GM19351 (cell line): Measurements from ENCODE around the gene MINDY4.
A peak's percentile ranks its signal among the peaks of the same experiment; 100 is the strongest.
"Not testable (repeated sequence)": the region's sequence is repeated elsewhere in the genome, so short reads cannot be mapped to it uniquely, and the experiment has no call there.

ENCODE experiments used
- ATAC-seq: cut with Tn5 transposase; IDR thresholded peaks from one replicate; pipeline ENCODE4 v1.9.1; 2021; ENCODE audit warnings: mild to moderate bottlenecking, moderate library complexity; ENCODE audit not compliant: unreplicated experiment

MINDY4 gene

DNA sequence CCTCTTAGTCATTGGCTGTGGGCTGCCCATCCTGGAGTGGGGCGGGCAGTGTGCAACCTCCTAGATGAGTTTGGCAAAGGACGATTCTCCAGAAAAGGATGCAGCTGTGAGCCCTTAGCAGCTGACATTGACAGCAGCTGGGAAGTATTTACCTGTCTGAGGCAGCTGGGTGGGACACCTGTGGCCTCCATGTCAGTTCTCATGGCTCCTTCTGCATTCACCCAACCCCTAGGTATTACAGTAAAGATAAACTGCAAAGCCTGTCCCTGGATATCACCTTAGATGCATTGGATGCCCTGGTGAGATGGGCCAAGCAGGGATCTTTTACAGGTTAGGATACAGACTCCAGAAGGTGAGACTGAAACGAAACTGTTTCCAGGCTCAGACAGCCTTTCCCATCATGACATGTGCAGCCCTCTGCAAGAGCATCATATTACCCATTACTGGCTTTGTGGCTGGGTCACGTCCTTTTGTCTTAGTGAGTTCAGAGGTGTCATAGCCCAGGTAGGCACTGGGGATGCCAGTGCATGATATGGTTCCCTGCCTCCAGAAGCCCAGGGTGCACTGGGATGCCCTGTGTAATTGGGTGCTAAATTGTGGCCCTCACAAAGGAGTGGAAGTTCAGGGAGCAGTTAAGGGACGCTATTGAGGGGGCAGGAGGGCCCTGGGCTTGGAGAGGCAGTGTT, 28.9 kb downstream of the MINDY4 start:
- no peak for ATAC-seq

DNA sequence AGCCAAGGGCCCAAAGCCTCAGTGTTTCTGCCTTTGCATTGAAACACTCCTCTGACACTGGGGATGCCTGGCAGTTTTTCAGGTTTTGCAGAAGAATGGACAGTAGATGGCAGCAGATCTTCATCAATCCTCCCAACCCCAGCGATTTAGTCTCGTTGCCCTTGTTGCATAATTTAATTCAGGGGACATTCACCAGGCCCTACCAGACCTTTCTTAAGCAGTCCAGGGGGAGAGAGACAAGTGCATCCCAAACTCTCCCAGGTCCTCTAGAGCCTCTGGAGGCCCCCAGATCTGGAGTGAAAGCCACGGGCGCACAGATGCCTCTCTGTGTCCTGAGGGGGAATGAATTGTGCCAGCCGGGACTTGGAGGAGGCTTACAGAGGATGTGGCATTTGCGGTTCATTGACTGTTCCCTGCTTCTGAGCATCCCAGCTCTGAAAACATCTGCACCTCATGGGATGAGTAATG, 29.6 kb downstream of the MINDY4 start:
- peak; percentile 33 for ATAC-seq

DNA sequence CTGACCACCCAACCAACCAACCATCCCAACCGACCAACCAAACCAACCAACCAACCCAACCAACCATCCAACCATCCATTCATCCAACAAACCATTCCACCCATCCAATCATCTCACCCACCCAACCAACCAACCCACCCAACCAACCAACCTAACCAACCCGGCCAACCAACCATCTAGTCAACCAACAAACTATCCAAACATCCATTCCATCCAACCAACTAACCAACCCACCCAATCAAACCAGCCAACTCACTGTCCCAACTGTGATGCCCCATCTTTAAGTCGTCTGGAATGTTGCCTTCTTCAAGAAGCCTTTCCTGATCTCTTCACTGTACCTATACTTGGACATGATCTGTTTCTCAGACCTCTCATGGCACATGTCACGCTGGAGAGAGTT, 31.6 kb downstream of the MINDY4 start:
- no peak for ATAC-seq

DNA sequence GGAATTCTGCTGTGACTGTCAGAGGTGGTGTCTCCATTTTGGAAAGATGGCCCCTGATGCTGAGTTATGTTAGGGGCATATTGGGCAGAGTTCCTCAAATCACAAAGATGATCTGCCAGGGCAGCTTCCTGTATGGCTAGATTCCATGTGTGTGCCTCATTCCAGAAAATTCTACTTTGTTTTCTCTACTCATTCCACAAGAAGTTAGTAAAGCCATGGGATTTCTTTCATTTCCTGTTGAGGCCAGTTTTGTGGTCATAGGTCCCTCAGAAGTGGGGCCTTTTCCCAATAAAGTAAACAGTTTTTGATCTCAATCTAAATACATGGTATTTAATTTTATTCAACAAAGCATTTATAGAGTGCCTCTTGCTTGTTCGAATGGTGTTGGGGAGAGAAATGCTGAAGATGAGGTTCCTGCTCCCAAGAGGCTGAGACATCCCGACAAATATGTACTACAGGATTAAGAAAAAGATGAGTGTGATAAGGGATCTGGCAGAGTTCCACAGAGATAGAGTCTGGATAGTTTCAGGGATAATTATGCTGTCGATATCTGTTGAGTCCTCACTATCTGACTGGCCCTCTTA, 33.0 kb downstream of the MINDY4 start:
- ATAC-seq: no peak

DNA sequence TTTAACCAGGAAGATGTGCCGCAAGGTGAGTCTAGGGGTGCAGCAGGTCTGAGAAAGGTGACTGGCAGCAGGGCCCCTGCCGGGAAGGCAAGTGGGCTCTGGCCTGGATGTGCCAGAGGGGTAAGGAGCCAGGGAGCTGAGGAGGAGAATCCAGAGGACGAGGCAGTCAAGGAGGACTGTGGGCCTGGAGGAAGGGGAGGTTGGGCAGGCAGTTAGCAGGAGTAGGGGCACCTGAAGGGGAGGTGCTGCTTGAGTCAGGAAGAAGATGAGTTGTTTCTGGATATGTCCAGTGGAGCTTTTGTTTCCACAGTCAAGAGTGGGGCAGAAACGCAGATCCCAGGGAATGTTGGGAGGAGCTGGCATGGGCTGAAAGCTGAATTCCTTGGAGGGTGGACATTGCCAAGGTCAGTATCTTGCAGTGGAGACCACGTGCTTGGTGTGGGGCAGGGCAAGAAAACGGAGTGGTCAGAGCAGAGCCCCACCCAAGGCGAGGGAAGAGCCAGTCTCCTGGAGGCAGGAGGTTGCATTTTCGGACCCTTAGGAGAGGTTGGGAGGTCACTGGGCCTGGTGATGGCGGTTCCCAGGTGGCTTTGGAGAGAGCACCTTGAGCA, 34.0 kb downstream of the MINDY4 start:
- no peak for ATAC-seq

DNA sequence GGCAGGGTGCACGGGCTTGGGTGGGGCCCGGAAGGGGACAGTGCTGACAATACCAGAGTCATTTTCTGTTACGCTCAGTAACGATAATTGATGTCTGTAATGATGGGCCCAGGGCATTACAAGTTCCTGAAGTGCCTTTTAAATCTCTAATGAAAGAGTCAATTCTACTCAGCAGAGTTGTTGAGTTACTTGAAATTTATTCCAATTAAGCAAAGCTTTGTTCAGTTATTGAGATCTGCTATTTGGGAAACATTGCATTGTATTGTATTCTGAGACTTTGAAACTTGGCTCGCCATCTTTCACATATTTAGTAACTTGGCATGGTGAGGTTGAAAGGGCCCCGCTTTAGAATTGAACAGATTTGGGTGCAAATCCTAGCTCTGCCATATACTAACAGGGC, 34.7 kb downstream of the MINDY4 start:
- ATAC-seq: no peak

DNA sequence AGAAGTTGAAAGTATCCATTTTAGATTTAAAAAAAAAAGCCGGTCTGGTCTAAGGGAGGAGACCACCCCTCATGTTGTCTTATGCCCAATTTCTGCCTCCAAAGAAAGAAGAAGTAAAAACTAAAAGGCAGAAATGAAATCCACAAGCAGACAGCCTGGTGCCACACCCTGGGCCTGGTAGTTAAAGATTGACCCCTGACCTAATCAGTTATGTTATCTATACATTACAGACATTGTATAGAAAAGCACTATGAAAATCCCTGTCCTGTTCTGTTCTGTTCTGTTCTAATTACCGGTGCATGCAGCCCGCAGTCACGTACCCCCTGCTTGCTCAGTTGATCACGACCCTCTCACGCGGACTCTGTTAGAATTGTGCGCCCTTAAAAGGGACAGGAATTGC, 36.3 kb downstream of the MINDY4 start:
- not testable (repeated sequence) for ATAC-seq

DNA sequence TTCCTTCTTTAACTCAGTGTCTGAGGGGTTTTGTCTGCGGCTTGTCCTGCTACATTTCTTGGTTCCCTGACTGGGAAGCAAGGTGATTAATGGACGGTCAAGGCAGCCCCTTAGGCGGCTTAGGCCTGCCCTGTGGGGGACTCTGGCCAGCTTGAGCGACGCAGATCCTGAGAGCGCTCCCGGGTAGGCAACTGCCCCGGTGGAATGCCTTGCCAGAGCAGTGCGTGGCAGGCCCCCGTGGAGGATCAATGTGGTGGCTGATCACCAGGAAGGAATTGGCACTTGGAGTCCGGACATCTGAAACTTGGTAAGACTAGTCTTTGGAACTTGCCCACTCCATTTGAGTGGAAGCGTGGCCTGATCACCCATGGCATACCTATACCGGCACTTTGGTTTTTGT, 36.7 kb downstream of the MINDY4 start:
- ATAC-seq: not testable (repeated sequence)

DNA sequence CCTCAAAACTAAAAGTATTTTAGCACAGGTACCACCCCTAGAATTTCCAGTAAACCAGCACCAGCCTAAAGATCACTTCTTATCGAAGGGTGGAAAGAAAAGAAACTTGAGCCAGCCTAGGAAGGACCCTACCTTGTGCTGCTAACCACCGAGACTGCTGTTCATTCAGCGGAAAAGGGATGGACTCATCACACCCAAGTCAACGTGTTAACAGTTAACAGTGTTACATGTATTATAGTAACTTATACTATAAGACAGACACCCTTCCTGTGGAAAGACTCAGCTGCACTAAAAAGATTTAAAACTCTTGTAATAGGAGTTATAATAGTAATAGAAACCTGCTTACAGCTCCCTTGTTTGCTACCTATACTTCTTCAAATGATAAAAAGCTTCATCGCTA, 39.8 kb downstream of the MINDY4 start:
- ATAC-seq: no peak

DNA sequence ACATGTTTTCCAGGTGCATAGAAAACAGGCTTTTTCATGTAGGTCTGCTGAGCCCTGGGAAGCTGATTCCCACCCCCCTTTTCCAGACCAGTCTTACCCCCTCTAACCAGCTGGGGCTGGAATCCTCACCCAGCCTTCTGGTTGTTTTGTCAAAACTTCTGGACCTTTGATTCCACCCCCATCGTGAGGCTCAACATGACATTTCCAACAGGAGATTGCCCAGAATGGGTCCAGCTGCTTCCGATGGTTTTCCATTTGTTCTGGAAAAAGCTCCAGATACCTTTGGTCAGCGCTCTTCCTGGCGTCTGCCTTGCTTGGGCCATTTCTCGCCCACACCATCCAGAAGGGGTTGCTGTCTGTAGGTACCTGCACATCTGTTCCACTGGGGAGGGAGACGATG, 41.5 kb downstream of the MINDY4 start:
- ATAC-seq: no peak

DNA sequence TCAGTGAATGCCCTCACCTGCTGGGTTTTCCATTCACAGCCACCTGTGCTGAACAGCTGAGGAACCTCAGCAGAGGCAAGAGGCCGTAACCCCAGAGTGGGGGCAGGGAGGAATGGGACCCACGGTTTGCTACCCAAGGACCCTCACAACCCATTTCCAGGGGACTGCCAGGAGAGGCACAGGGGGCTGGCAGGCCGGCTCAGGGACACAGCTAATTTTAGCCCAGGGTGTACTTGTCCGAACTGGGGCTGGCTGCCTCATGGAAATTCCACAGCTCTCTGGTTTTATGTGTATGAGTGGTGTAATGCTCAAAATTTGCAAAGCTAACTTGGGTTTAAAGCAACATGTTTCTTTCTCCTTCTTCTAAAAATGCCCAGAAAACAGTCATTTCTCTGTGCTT, 42.2 kb downstream of the MINDY4 start:
- no peak for ATAC-seq

DNA sequence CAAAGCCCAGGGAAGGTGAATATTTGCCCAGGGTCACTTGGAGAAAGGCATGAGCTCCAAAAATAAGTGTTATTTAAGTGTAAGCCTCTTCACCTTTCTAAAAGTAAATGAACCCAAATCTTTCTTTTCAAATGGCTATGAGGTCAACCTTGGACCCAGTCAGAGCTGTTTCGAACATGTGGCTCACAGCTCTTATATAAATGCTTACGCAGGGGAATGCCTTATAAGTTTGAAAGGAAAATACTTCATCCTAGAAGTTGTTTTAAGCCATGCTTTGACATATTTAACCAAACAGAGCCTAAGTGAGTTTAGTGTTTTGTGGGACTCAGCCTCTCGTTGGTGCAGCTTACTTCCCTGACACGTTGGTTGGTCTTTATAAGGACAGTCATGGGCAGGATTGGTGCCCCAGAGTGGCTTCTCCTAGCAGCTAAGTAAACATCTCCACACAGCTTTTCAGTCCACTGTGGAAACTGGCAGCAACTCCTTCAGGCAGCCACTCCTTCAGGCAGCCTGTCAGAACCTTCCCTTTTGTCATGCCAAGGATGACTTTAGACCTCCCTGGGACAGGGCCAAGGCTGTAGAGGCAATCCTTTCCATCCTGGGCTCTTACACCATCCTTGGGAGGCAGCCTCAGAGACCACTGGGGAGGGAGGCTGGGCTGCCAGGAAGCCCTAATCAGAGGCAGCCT, 43.6 kb downstream of the MINDY4 start:
- ATAC-seq: no peak

DNA sequence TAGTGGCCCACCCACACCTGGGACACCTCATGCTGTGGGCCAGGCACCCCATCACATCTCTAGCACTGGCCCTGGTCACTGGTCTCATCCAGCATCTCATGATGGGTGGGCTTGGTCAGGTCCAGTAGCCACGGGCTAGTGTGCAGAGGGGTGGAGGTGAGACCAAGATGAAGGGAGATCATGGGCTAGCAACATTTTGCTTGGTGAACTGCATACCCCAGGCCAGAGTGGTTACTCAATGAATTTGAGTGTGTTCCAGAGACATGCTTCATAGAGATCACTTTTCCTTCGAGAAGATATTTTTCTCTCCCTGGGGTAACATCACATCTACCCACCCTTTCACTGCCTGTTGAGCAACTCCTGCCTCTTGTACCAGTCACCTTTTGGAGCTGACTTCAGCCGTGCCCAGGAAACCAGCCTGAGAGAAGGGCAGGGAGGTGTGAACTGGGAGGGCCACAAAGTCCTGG, 44.2 kb downstream of the MINDY4 start:
- no peak for ATAC-seq

DNA sequence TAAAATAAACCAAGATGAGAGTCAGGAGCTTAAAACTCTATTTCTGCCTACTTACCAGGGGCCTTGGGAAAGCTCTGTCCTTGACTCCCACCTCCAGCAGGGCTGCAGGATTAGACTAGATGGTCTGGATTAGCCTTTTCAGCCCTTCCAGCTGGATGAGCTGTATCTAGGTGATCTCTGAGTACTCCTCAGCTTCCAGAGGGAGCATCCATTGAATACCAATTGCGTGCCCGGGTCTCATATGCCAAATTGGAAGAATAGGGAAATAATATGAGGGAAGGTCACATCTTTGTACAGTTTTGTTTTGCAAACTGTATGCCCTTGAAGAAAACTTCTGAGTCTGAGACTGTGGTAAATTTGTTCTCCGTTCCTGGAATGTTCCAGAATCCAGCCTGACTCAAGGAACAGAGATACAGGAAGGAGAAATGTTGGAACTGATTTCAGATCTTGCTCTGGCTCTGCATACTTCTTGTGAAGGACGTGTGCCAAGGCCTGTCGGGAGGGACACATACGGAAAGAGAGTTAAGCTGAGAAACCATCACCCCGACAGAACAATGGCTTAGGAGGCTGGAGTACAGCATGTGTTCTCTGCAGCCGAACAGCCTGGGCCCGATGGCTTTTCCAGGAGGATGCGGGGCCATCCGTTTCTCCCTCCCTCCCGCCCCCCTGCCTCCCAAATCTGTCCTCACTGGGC, 44.9 kb downstream of the MINDY4 start:
- ATAC-seq: no peak

DNA sequence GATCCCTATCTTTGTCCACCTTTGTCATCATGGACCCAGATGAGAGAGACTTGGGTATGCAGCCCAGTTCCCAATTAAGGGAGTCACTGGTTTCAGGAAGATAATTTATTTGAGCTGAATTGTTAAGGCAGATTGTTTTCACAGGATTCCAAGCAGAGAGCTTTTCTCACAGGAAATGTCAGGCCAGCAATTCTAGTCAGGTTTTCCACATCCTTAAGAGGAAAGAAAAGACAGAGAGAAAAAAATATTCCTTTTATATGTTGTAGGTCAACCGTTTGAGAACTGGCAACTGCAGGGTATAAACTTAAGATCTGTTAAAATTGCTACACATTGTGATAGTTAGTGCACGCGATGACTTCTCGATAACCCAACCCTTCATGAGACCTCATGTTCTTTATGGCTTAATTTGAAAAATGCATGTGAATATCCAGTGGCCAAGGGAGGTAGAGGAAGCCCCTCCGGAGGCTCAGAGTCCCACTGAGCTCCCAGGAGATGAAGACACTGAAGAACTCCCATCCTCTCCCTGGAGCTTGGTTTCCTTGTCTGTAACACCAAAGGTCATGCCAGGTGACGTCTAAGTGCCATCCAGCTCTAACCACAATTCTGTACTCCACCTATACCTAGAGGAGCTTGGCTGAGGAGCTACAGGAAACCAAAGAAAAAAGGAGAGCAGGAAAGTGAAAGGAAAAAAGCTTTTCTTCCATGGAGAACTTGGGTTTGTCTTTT, 45.6 kb downstream of the MINDY4 start:
- no peak for ATAC-seq

DNA sequence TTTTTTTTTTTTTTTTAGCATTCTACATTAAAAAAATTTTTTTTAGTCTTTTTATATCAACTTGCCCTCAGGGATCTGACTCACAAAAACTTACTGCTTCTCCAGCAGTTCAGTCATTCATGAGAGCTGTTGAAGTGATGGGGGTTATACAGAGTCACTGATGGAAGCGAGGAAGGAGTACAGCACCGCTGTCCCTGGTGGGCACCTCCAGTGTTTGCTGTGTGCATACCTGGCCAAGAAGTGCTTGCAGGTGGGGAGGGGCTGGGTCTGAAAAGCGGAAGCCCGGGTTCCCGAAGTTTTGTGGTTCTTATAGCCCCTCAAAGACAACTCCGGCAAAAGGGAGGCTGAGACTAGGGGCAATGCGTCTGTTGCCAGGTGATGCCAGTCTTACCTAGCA, 46.2 kb downstream of the MINDY4 start:
- ATAC-seq: no peak

DNA sequence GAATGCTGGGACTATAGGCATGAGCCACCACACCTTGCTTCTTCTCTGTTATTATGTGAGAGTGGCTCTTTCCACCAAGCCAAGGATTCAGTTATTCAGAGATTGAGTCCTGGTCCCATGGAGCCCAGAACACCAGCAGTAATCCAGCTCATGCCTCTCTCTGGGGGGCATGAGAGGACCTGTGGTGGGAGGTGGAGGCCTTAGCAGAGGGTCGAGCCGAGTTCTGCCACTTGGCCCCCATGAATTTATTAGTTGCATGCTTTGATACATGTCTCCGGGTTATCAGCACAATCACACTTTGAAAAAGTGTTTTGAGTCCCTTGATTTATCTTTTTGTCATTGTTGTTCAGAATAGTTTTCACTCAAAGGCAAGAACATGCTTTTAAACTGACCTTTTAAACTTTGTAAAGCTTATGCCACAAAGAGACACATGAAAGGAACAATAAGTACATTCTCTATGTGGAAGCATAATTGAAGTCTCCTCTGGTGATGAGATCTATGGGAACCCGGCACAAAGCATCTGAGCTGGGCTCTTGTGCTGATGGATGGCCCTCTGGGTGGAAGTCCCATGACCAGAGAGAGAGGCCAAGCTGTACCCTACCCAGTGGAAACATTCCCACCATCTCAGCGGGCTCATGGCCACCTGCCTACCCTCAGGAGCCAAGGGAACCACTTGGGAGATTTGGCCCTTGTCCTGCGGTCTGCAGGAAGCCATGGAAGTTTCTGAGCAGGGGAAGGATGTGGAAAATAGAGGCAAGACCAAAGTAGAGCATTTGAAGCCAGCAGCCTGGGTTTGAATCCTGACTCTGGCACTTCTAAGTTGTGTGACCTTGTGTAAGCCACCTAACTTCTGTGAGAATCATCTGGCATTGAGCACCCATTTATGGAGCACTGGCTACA, 53.9 kb downstream of the MINDY4 start:
- ATAC-seq: no peak

DNA sequence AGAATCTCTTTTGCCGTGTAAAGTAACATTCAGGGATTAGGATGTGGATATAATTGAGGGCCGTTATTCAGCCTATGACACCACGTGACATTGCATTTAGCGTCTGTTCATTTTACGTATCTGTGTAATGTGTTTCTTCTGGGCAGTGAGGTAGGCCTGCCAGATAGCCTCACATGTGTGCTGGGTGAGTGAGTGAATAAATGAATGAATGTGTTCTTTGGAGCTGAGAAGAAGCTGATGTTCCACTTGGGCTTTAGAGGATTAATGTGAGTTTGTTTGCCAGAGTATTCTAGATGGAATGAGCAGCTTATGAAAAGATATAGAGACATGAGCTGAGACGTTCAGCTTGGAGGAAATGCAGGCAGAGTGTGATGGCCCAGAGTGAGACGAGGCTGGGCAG, 55.0 kb downstream of the MINDY4 start:
- no peak for ATAC-seq

DNA sequence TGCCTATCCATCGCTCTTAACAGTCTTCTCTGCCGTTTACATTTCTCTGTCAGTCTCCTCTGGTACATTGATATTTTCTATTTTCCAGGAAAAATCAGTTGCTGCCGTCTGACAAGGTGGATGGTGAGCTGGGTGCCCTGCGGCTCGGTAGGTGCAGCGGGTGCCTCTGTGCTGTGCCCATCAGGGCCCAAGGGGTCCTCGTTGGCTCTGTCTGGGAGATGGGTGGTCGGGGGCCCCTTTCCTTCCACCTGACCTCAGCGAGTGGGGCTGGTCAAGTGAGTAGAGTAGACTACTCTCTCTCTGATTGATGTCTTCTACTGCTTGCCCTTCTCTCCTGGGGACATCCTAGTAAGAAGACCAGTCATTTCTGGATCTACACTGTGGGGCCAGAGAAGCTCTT, 57.4 kb downstream of the MINDY4 start:
- ATAC-seq: no peak

DNA sequence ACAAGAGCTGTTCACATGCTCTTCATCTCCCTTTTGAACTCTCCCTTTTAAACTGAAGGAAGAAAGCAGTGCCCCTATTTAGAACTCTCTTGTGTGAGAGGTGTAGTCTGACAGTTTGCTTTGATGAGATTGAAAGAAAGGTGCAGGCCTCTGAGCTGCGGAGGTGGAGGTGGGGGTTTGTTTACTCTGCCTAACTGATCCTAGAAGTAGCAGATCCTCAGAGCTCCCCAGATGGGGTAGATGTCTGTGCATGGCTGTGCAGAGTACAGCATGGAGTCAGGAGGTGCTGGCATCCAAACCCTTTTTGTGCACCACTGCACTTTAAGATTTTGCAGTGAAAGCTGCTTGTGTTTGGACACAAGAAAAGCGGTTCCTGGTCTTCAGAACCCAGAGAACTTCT, 58.3 kb downstream of the MINDY4 start:
- ATAC-seq: no peak
